ENCODE data around the gene HYDIN.
"Not testable (repeated sequence)": the region's sequence is repeated elsewhere in the genome, so short reads cannot be mapped to it uniquely, and the experiment has no call there.

HYDIN gene

GRCh38 chr16:70822734-70823133, 407.8 kb downstream of the HYDIN start:
- FAIRE-seq, result not testable (repeated sequence)

DNA sequence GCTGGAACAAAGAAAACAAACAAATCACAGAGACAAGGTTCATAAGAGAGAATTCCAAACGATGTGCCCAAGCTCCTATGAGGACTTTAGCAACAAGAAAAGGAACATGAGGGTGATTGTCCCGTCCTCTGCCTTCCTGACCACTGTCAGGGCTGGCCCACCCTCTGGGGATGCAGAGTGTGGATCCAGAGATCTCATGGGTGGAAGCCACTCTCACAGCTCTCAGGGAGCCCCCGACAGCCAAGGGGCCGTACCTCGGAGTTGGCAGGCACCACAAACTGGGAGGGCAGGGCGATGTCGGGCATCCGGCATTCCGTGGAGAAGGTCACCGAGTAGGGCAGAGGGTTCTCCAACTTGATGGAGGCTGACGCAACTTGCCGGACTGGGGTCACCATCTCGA, 412.4 kb downstream of the HYDIN start:
- not testable (repeated sequence) for FAIRE-seq

GRCh38 chr16:70809392-70810060, 421.0 kb downstream of the HYDIN start:
- no peak for FAIRE-seq

DNA sequence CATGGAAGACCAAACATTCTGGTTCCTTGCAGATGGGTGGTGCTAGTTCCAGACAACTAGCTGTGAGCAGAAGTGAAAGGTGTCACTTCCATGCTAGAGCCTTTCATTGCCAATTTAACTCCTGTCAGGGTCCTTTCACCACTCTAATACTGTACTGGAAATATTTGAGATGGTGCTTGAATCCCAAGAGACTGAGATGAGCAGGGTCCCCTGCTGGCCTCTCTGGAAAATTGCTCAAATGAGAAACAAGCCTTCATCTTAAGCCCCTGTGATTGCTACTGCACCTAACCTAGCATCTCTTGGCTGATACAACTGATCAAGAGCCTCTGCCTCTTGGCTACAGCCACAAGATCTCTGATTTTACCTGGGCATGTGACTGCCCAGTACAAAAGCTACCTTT, 422.2 kb downstream of the HYDIN start:
- no peak for FAIRE-seq

DNA sequence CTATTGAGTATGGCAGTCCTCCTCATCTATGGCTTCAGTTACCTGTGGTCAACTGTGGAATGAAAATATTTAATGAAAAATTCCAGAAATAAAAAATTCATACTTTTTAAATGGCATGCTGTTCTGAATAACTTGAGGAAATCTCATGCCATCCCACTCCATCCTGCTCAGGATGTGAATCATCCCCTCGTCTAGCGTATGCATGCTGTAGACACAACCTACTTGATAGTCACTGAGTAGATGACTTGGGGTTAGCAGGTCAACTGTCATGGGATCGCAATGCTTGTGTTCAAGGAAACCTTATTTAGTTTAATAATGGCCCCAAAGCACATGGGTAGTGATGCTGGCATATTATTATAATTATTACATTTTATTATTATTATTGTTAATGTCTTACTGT, 424.7 kb downstream of the HYDIN start:
- FAIRE-seq, result no peak

GRCh38 chr16:70805380-70805779, 425.1 kb downstream of the HYDIN start:
- no peak for FAIRE-seq

DNA sequence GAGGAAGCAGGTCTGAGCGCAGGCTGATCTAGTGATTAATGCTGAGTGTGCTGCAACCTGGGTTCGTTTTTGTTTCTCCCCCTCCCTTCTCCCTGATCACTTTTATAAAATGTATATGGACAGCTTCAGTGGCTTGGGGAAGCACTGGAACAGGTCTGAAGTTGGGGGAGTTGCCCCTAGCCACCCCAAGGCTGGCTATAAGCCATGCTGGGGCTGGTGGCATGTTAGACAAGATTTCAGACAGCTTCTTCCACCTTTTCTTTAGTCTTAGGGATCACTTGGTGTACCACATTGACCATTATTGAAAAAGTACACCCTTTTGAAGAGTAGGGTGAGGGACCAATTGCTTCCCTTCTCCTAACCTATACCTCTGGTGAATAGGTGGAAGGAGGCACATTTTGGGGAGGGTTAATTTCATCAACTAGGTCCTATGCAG, 425.8 kb downstream of the HYDIN start:
- FAIRE-seq, result no peak

- FAIRE-seq, result no peak
Measured at GRCh38 chr16:70804153-70804733, 426.3 kb downstream of the HYDIN start.

GRCh38 chr16:70803319-70803718, 427.2 kb downstream of the HYDIN start:
- no peak for FAIRE-seq

DNA sequence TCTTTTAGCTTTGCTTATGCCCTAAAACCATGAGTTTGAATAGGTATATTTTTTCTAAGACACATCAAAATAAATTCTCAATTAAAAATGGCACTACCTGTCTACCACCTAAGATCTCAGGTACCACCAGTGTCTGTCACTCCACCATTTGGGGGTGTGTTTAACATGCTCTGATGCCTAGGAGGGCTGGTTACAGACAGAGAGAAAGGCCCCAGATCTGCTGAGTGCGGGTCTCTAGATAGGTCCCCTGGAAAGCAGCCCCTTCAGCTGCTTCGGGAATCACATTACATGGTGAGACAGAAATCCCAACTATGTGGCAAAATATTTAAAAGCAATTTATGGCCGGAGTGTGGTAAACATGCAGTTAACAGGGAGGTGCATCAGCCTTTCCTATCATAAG, 428.9 kb downstream of the HYDIN start:
- no peak for FAIRE-seq

DNA sequence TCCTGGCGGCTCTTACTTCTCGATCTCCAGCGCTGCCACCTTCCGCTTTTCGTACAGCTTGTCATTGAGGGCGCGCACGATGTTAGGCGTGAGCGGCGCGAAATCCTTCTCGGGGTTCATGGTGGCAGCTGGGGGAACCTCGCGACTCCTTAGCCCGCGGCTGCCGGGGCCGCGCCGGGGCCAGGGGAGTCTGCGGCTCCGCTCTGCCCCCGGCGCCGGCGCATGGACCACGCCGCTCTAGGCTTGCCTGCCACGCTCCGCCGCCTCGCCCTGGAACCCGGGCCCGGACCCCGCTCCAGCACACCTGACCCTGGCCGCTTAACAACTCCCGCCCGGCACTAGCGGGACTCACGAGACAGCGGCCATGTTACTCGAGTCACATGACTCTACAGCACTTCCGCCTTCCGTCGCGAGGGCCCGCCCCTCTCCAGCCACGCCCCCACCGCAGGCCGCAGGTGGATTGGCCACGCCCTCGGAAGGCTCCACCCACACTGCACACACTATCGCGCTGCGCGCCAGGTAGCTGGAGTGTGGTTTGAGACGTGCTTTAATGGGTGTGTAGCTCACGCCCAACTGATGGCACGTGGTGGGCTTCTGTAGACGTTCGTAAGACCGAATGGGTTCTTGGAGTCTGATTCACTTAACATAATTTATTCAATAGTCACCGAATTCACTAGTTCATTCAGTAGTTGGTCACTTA, 429.6 kb downstream of the HYDIN start, which contains the start of gene VAC14:
VAC14 (minus strand) TSS at position 378 of the 700 bp plus-strand sequence; CDS start at position 120, 258 bp downstream.
- FAIRE-seq, result no peak

- no peak for FAIRE-seq
Measured at GRCh38 chr16:70800311-70800710, 430.2 kb downstream of the HYDIN start.

DNA sequence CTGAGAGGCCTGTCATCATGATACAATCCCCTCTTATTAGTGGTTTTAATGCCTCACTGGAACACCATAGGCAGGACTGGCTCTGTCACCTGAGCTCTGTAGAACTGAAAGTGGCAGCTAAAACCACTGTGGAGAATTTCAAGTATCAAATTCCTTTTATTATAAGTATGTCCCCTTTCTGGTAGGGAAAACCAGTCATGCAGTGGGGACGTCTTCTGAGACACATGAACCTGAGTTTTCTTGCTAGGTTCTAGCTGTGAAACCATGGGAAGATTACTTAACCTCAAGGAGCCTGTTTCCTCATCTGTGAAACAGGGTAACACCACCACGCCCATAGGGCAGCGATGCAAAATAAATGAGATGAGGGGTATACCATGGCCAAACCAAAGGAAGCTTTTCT, 434.2 kb downstream of the HYDIN start:
- no peak for FAIRE-seq

DNA sequence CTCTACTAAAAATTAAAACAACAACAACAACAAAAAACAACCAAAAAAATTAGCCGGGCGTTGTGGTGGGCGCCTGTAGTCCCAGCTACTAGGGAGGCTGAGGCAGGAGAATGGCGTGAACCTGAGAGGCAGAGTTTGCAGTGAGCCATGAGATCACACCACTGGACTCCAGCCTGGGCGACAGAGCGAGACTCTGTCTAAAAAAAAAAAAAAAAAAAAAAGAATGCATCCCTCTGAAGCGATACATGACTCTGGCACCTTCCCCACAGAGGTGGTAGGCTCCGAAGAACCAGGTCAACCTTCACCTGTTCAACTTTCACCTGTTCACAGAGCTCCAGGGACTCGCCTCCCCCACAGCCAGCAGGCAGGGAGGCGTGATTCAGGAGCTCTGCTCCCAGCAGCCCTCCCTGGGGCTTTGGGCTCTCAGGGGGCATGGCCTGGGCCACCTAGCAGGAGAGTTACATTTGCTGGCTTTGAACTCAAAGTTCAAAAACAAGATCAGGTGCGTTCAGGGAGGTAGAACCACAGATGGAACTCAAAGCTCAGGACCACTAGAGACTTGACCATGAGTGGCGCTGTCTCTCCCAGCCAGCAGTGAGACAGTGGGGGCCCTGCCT, 435.1 kb downstream of the HYDIN start:
- no peak for FAIRE-seq

- FAIRE-seq, result no peak
Measured at GRCh38 chr16:70793851-70794502, 436.5 kb downstream of the HYDIN start.

- FAIRE-seq, result no peak
Measured at GRCh38 chr16:70790815-70791214, 439.7 kb downstream of the HYDIN start.

DNA sequence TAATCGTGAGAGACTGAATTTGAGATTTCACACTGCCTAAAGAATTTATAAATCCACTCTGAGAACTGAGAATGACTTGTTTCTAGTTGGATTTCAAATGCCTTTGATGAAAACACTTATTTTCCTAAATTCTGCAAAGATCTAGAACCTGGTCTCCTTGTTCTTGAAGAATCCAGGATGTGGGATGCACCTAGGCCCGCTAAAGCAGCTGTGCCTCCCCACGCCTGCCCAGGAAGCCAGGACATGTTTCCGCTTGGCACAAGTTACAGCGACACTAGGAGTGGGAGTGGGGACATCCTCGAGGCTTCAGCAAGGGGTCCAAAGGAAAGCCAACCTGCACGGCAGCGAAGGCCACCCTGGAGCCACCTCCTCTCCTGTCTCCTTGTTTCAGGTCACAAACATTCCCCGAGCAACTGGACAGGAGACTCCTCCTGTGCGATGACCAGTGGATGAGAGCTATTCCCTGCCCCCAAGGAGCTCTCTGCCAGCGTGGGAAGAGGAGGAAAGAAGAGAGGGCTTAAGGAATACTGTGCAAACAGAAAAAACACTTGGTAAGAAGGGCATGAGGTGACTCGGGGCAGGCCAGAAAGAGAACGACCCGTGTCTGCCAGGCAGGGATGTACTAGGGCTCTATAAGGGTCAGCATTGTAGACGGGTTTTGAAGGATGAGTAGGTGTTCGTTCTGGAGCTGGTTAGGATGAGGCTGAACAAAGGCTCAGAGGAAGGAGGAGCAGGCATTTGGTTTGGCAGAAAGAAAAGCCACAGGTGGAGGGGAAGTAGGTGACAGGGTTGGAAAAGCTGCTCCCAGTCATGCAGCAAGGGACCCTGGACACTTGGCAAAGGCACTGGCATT, 440.7 kb downstream of the HYDIN start:
- FAIRE-seq, result no peak

DNA sequence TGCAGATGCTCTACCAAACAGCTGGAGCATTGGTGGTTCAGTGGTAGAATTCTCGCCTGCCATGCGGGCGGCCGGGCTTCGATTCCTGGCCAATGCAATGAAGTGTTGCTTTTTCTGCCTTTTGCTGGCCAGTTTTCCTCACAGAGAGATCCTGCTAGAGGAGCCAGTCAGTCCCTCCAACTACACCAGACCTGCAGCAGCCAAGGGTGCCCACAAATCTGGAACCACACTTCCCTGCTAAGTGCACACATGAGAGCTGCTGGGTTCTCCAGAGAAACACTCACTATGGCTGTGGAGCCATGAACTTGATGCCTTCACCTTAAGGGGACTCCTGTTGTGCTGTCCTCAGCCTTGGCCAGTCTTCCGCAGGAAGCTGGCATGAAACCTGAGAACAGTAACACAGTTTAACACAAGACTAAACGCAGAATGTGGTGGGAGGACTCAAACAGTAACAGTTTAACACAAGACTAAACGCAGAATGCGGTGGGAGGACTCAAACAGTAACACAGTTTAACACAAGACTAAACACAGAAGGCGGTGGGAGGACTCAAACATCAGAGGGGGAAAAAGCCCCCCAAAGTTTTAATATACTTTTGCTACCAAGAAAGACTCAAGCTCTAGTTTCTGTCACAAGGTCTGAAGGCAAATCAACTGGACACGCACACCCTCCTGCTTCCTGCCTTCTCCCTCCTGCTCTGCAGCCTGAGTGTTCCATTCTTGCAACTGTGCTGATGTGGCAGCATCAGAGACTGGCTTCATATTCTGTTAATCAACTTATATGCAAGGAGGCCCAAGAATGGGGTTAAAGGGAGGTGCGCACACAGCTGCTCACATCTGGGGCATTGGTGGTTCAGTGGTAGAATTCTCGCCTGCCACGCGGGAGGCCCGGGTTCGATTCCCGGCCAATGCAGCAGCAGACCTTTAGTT, 441.6 kb downstream of the HYDIN start:
- FAIRE-seq, result no peak

DNA sequence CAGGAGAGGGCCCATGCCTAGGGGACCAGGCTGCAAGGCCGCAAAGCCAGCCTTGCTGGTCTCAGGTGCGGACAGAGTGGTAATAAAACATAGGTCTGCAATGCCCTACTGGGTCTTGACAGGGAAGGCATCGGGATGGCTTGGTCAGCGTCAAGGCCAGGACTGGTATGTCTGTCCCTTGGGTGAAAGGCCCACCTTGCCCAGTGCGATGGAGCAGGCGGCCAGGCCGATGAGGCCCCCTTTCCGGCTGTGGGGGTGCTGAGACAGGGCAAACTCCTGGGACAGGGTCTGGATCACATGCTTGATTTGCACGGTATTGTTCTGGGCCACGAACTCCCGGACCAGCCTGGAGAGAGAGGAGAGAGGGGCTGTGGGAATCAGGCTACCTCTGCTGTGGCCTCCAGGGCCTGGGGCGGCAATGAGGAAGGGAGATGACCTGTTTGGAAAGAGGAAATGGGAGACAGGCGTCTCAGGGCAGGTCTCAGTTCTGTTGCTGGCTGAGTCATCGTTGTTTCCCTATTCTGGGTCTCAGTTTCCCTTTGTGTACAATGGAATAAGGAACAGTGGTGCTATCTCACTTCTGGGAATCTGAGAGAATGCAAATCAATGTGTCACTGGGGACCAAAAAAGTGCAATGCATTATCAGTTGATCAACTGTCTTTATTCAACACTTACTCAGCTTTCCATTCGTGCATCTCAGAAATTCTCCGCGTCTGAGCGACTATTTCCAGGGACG, 444.3 kb downstream of the HYDIN start:
- no peak for FAIRE-seq

All from colon (tissue), 2 donors.